Left ventricle myocardium inferior (tissue), 1 donor: ENCODE measurements around the gene CLIC1. TPM values are rescaled to one million over a fixed set of nuclear protein-coding genes. Genes with fewer than 3 reads are reported as not detected.

ENCODE experiments used
- DNase-seq: peaks from one replicate; pipeline ENCODE4 v3.0.0-alpha.2; 2020
- H3K27ac ChIP-seq: fragments of 200-600 bp; replicated peaks from 2 replicates; pipeline ENCODE4 v1.8.0; 2021
- H3K27me3 ChIP-seq: fragments of 200-600 bp; 2 replicates; pipeline ENCODE4 v1.8.0; 2021; ENCODE audit warnings: low read depth
- H3K36me3 ChIP-seq: fragments of 200-600 bp; 2 replicates; pipeline ENCODE4 v1.8.0; 2021
- H3K4me1 ChIP-seq: fragments of 200-600 bp; 2 replicates; pipeline ENCODE4 v1.8.0; 2021
- H3K4me3 ChIP-seq: fragments of 200-600 bp; 2 replicates; pipeline ENCODE4 v1.8.0; 2021; ENCODE audit warnings: mild to moderate bottlenecking, moderate library complexity
- H3K9me3 ChIP-seq: fragments of 200-600 bp; replicated peaks from 2 replicates; pipeline ENCODE4 v1.8.0; 2021
- CTCF ChIP-seq: fragments of 200-600 bp; IDR thresholded peaks from 2 replicates; pipeline ENCODE4 v1.8.0; 2021; ENCODE audit warnings: antibody characterized with exemption, mild to moderate bottlenecking, borderline replicate concordance
- intact Hi-C: fragments of 100-400 bp; cut with micrococcal nuclease; formaldehyde crosslinking; loops from one replicate; pipeline ENCODE4 v1.11.0; 2022
- total RNA-seq: library from RNA; stranded (reverse); fragmentation: NEBNext Ultra II Directional; extraction: Animal tissue kit (Norgen Biotek cat#: 25700); gene quantifications from one replicate; pipeline ENCODE4 v1.2.1, GENCODE V29; 2021
- donor health status: DM: no; HTN: yes; CAD: no; lungs with severe emphysema.

Gene CLIC1
- total RNA-seq, 1 donor from 2014 or later: 78.0 TPM

- Histone ChIP-seq H3K36me3 (peaks cover 5% of the 10 kb centered on the region), H3K9me3 (no peaks in the 10 kb centered on the region), H3K27ac (peak within 1 kb of the TSS; percentile 2), H3K4me3 (no peak within 1 kb of the TSS), H3K4me1 (peaks cover 20% of the 10 kb centered on the region), H3K27me3 (no peaks in the 10 kb centered on the region)
- intact Hi-C loops: no loop called here
- no peak for DNase-seq
- no peak for TF ChIP-seq CTCF
These were observed 26.0 kb upstream of the CLIC1 start, which contains the start of gene SAPCD1 for GRCh38 chr6:31762356-31762755. Gene SAPCD1, plus strand, starts transcription at chr6:31762656. Its CDS starts 399 bp downstream, at chr6:31763055.

- Histone ChIP-seq H3K9me3 (no peaks in the 10 kb centered on the region), H3K27ac (no peak overlapping the region), H3K4me1 (peaks cover 16% of the 10 kb centered on the region), H3K4me3 (no peak overlapping the region), H3K27me3 (no peaks in the 10 kb centered on the region), H3K36me3 (peaks cover 5% of the 10 kb centered on the region)
- no peak for TF ChIP-seq CTCF
- no peak for DNase-seq
- intact Hi-C loops: no loop called here
These were observed 25.0 kb upstream of the CLIC1 start for GRCh38 chr6:31761343-31761742.

- H3K27ac ChIP-seq: no peak overlapping the region
- peaks cover 13% of the 10 kb centered on the region for H3K4me1 ChIP-seq
- no peak for TF ChIP-seq CTCF
- H3K9me3 ChIP-seq: no peaks in the 10 kb centered on the region
- DNase-seq: no peak
- H3K4me3 ChIP-seq: no peak overlapping the region
- peaks cover 5% of the 10 kb centered on the region for H3K36me3 ChIP-seq
- intact Hi-C loops: no loop called here
- no peaks in the 10 kb centered on the region for H3K27me3 ChIP-seq
These were observed 24.5 kb upstream of the CLIC1 start for GRCh38 chr6:31760790-31761189.

- no peaks in the 10 kb centered on the region for H3K27me3 ChIP-seq
- DNase-seq: no peak
- no peak overlapping the region for H3K4me3 ChIP-seq
- H3K9me3 ChIP-seq: no peaks in the 10 kb centered on the region
- no peaks in the 10 kb centered on the region for H3K36me3 ChIP-seq
- H3K4me1 ChIP-seq: peaks cover 4% of the 10 kb centered on the region
- intact Hi-C loops: no loop called here
- no peak for TF ChIP-seq CTCF
- H3K27ac ChIP-seq: no peak overlapping the region
These were observed 22.0 kb upstream of the CLIC1 start for GRCh38 chr6:31758281-31758680.

GRCh38 chr6:31752739-31753319 lies 16.5 kb upstream of the CLIC1 start:
- intact Hi-C loops: no loop called here
- Histone ChIP-seq H3K4me1 (no peaks in the 10 kb centered on the region), H3K4me3 (no peak overlapping the region), H3K27me3 (no peaks in the 10 kb centered on the region), H3K9me3 (no peaks in the 10 kb centered on the region), H3K36me3 (no peaks in the 10 kb centered on the region), H3K27ac (no peak overlapping the region)
- TF ChIP-seq CTCF: no peak
- DNase-seq: no peak
